Uterus (tissue), 2 donors: ENCODE results near the gene SH3YL1.

Experiments used
- POLR2A ChIP-seq, 2 donors: fragments of 450-650 bp; IDR thresholded peaks; one replicate each; pipeline ENCODE4 v1.6.1; 2016; ENCODE audit warnings: antibody characterized with exemption in 2 of 2, mild to moderate bottlenecking in 1 of 2, moderate library complexity in 1 of 2
- TF ChIP-seq, protein P1 (sequence below), 4 experiments: fragments of 200-600 bp in 2 of 4; fragments of 450-650 bp in 2 of 4; sonication (generic) in 2 of 4; IDR thresholded peaks; one replicate each; pipeline ENCODE4 v1.5.1; 2016 to 2019; ENCODE audit warnings: antibody characterized with exemption in 4 of 4, mild to moderate bottlenecking in 2 of 4, moderate library complexity in 1 of 4

DNA sequence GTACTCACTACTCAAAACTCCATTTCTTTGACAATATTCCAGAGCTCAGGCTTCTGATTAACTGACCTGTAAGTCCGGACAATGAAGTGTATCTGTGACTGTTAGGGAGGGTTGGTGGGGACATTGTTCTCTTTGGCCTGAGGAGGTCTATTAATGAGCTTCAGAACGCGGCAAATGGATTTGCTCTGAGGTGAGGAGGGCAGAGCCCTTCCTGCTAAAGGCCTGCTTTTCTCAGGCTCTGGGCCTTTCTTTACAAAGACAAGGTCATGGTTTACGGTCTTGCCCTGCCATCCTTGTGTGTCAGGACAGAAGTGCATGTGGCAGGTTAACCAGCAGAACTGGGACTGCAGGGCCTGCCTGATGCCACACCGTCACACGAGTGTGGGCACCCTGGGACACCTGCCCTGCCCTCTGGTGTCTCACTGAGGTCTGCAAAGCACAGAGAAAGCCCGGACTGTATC lies 16.8 kb upstream of the SH3YL1 start:
- TF ChIP-seq POLR2A (IDR thresholded peaks at IDR 0.05) = no peak
- TF ChIP-seq, protein P1, sequence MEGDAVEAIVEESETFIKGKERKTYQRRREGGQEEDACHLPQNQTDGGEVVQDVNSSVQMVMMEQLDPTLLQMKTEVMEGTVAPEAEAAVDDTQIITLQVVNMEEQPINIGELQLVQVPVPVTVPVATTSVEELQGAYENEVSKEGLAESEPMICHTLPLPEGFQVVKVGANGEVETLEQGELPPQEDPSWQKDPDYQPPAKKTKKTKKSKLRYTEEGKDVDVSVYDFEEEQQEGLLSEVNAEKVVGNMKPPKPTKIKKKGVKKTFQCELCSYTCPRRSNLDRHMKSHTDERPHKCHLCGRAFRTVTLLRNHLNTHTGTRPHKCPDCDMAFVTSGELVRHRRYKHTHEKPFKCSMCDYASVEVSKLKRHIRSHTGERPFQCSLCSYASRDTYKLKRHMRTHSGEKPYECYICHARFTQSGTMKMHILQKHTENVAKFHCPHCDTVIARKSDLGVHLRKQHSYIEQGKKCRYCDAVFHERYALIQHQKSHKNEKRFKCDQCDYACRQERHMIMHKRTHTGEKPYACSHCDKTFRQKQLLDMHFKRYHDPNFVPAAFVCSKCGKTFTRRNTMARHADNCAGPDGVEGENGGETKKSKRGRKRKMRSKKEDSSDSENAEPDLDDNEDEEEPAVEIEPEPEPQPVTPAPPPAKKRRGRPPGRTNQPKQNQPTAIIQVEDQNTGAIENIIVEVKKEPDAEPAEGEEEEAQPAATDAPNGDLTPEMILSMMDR (IDR thresholded peaks at IDR 0.05) = no peak
